GM21737 (cell line): ENCODE results near the gene RASAL1.

Experiments
- ATAC-seq: cut with Tn5 transposase; IDR thresholded peaks from one replicate; pipeline ENCODE4 v1.9.1; 2021; ENCODE audit warnings: mild to moderate bottlenecking, moderate library complexity; ENCODE audit not compliant: unreplicated experiment

RASAL1 gene

GRCh38 chr12:113099364-113099763 is 36.2 kb downstream of the RASAL1 start:
- ATAC-seq, result no peak

- ATAC-seq, result no peak
Observed at GRCh38 chr12:113098441-113099028, 37.0 kb downstream of the RASAL1 start.

DNA sequence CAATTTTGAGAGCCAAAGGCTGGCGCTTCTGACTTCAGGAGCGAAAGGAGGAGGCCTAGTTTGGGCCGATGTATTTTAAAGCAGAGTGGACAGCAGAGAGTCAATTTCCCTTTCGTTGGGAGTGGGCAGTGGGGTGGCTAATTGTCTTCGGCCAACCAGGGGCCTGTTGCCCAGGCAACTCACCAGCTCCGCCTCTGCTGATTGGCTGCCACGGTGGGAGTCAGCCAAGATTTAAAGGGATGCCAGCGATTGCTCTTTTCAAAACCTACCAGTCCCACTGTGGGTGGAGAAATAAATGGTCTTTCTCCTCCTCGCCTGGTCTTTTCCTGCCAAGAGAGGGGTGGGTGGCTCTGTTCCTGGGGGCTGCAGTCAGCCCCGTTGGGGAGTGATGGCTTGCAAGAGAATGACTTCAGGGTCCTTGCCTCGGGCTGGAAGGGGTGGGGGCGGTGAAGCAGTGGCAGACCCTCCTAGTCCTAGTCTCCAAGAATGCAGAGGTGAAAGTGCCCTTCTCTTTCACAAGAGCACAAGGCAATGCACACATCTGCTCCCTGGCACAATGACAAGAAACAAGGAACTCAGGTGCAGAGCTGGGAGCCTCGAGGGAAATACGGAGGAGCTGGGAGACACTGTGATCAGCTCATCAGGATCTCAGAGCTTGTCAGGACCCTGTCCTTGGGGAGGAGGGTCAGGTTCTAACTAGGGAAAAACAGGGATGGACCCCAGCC is 37.7 kb downstream of the RASAL1 start:
- ATAC-seq, result no peak

- no peak for ATAC-seq
Observed at GRCh38 chr12:113096675-113097461, 38.7 kb downstream of the RASAL1 start.

- ATAC-seq, result no peak
Observed at GRCh38 chr12:113095405-113095804, 40.2 kb downstream of the RASAL1 start.

- ATAC-seq, result no peak
Observed at GRCh38 chr12:113094738-113095137, 40.8 kb downstream of the RASAL1 start.

DNA sequence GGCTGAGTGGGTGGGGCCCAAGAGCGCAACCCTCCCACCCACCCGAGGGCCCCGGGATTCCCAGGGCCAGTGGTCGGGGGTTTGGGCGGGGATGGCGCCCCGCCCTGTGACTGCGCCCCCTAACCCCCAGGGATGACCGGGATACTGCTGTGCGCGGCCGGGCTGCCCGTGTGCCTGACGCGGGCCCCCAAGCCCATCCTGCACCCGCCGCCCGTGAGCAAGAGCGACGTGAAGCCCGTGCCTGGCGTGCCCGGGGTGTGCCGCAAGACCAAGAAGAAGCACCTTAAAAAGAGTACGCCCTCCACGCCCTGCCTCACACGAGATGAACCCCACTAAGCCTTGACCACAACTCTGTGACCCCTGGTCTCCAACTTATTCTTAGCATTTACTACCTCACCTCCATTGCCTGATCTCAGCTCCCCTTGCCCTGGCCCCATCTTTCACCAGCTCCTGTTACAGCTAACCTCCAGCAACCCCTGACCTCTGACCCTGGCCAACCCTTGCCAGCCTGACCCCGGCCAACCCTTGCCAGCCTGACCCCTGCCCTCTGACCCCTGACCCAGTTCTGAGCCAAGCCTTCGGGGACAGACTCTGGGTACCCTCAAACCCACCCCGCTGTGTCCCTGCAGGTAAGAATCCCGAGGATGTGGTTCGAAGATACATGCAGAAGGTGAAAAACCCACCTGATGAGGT is 42.0 kb downstream of the RASAL1 start:
- no peak for ATAC-seq

DNA sequence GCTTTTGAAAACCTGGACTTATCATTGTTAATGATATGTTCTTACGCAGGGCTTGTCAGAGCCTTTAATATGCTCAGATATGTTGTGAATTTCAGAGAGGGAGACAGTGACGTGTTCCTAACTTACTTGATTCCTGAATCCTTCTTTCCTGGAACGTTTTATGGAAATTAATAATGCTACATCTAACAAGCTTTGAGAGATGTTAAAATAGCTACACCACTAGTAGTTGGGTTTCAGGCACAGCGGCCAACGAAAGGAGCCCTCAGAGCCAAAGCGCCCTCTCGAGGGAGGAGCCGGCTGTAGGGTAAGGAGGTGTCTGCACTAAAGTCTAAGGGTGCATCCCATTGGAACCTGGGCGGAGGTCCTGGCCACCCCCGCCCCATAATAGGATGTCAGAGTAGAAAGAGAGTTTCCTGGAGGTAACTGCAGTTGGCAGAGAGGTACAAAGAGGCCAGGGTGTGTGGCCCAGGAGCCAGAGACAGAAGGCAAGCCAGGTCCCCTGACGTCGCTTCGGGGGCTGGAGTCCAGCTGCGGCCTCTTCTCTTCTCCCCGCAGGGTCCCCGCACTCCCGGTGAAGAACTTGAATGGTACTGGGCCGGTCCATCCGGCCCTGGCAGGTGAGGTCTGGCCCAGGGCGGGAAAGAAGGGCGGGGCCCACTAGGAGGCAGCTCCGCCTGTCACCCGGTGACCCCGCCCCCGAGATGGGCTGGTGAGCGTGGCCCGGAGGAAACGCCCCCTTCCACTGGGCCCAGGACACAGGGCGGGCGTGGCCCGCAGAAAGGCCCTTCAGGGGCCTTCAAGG is 42.8 kb downstream of the RASAL1 start:
- no peak for ATAC-seq

DNA sequence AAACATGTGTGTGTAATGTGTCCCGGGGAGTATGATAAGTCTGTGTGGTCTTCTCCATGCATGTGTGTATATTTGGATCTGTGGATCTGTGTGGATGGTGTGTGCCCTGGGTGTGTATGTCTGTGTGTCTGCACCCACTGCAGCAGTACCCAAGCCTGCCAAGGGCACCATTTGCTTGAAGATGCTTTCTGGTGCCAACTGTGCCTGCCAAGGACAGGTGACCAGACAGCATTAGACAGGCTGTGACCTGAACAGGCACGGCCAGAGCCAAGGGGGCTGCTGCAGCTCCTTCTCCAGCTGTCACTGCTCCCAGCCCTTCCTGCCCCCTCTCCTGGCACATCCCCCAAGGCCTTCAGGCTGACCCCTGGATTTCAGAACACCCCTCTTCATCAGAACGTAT is 44.1 kb downstream of the RASAL1 start:
- ATAC-seq, result no peak

DNA sequence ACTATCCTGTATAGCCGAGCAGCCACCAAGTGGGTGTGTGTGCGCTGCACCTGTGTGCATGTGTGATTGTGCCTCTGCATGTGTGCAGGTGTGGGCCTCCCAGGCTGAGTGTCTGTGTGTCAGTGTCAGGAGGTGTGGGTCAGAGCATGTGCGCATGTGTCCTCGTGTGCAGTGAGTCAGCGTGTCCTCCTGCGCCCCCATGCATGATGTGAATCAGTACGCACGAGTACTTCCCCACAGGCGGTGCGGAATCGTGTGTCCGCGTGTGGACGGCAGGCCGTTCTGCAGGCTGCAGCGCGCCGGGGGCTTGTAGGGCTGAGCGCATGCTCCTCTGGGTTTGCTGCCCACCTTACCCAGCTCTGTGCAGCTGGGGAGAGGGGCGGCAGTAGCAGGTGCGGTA is 44.8 kb downstream of the RASAL1 start:
- no peak for ATAC-seq

- no peak for ATAC-seq
Observed at GRCh38 chr12:113089839-113090238, 45.7 kb downstream of the RASAL1 start.

GRCh38 chr12:113088971-113089756 is 46.4 kb downstream of the RASAL1 start:
- ATAC-seq, result no peak

GRCh38 chr12:113088037-113088436 is 47.5 kb downstream of the RASAL1 start:
- no peak for ATAC-seq

DNA sequence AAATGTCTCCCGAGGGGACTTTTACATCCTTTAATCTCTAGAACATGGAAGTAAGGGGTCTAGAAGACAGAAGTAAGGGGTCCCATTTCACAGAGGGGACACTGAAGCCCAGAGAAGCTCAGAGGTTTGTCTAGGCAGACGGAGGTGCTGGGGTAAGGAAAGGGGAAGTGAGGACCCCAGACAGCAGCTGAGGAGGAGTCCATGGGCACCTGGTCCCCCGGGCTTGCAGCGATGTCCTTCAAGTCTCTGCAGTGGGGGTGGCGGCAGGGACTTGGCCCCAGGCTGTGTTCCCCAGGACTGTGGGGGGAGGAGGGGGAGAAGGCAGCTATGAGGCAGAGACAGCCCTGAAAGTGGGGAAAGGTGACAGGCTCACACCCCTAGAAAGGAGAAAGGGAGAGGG is 48.4 kb downstream of the RASAL1 start:
- ATAC-seq, result no peak

GRCh38 chr12:113086249-113087164 is 49.1 kb downstream of the RASAL1 start:
- no peak for ATAC-seq

- no peak for ATAC-seq
Observed at GRCh38 chr12:113083863-113084435, 51.6 kb downstream of the RASAL1 start.

- no peak for ATAC-seq
Observed at GRCh38 chr12:113082486-113083148, 52.9 kb downstream of the RASAL1 start.

- no peak for ATAC-seq
Observed at GRCh38 chr12:113081873-113082272, 53.7 kb downstream of the RASAL1 start.
